Measurements from ENCODE around the gene SELL.
"Not testable (repeated sequence)": the region's sequence is repeated elsewhere in the genome, so short reads cannot be mapped to it uniquely, and the experiment has no call there.

SELL gene

GRCh38 chr1:169670836-169671235 is 40.6 kb downstream of the SELL start:
- no peak overlapping the region for H3K4me3 ChIP-seq (ENCODE audit: control insufficient read depth, low read depth, low read length)
- TF ChIP-seq CTCF (IDR thresholded peaks at IDR 0.05; ENCODE audit: control insufficient read depth, insufficient read depth, low read depth, low read length, missing control alignments), result no peak
- DNase-seq (ENCODE audit: low read depth), result no peak

GRCh38 chr1:169670244-169670643 is 41.2 kb downstream of the SELL start:
- DNase-seq (ENCODE audit: low read depth); H3K4me3 ChIP-seq (ENCODE audit: control insufficient read depth, low read depth, low read length): not testable (repeated sequence)

DNA sequence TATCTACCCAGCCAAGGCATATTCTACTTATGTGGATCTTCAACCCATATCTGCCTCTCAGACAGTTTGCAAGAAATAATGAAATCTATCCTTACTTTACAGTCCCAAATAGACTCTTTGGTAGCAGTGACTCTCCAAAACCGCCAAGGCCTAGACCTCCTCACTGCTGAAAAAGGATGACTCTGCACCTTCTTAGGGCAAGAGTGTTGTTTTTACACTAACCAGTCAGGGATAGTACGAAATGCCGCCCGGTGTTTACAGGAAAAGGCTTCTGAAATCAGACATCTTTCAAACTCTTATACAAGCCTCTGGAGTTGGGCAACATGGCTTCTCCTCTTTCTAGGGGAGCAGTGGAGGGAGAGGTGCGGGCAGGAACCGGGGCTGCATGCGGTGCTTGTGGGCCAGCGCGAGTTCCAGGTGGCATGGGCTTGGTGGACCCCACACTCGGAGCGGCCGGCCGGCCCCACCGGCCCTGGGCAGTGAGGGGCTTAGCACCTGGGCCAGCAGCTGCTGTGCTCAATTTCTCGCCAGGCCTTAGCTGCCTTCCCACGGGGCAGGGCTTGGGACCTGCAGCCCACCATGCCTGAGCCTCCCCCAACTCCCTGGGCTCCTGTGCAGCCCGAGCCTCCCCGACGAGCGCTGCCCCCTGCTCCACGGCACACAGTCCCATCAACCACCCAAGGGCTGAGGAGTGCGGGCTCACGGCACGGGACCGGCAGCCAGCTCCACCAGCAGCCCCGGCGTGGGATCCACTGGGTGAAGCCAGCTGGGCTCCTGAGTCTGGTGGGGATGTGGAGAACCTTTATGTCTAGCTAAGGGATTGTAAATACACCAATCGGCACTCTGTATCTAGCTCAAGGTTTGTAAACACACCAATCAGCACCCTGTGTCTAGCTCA is 43.5 kb downstream of the SELL start:
- DNase-seq (ENCODE audit: low read depth); H3K4me3 ChIP-seq (ENCODE audit: control insufficient read depth, low read depth, low read length): not testable (repeated sequence)

- H3K4me3 ChIP-seq (ENCODE audit: control insufficient read depth, low read depth, low read length); DNase-seq (ENCODE audit: low read depth): not testable (repeated sequence)
These were observed 44.2 kb downstream of the SELL start for GRCh38 chr1:169667227-169667639.

DNA sequence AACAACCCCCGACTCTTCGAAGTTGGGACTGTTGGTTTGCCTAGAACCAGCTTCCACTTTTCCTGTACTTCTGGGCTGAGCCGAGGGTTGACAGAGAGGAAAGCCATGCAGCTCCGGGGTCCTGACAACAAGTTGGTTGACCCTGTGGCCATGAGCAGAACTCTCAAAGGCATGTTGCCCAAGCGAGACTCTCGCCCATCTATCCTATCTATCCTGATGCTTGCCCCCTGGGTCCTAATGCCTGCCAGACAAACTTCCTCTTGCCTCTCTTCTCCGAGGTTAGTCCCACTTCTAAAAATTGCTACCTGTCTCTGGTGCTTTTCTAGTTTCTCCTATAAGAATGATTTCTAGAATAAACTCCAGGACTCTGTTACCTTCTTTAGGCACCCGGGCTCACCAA is 48.7 kb downstream of the SELL start:
- not testable (repeated sequence) for DNase-seq (ENCODE audit: low read depth); H3K4me3 ChIP-seq (ENCODE audit: control insufficient read depth, low read depth, low read length)

- not testable (repeated sequence) for H3K4me3 ChIP-seq (ENCODE audit: control insufficient read depth, low read depth, low read length); DNase-seq (ENCODE audit: low read depth)
These were observed 50.4 kb downstream of the SELL start for GRCh38 chr1:169661066-169661465.

- DNase-seq (ENCODE audit: low read depth); H3K4me3 ChIP-seq (ENCODE audit: control insufficient read depth, low read depth, low read length): not testable (repeated sequence)
These were observed 52.6 kb downstream of the SELL start for GRCh38 chr1:169658777-169659176.

DNA sequence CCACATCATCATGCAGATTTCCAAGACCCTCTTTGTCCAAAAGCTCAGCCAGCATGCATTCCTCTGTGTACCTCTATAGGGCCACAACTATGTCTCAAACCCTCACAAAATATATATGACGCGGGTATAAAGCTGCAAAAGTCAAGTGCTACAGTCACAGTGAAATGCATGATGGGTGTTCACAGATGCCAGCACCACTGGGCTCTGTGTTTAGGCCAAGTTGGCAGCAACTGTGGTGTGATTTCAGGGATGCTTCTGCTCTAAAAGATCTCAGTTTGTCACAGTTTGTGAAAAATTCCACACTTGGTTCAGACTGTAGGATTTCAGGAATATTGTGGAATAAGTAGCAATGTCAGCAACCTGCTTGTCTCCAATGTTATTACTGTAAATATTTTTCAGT is 57.5 kb downstream of the SELL start:
- DNase-seq (ENCODE audit: low read depth), result no peak
- H3K4me3 ChIP-seq (ENCODE audit: control insufficient read depth, low read depth, low read length), result no peak overlapping the region
- TF ChIP-seq CTCF (IDR thresholded peaks at IDR 0.05; ENCODE audit: control insufficient read depth, insufficient read depth, low read depth, low read length, missing control alignments), result no peak

DNA sequence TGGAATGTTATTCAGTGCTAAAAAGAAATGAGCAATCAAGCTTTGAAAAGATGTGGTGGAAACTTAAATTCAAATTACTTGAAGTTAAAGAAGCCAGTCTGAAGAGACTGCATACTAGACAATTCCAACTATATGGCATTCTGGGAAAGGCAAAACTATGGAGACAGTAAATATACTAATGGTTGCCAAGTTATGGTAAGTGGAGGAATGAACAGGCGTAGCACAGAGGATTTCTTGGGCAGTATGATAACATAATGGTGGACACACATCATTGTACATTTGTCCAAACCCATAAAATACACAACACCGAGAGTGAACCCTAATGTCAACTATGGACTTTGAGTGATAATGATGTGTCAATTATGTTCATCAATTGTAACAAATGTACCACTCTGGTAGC is 60.4 kb downstream of the SELL start:
- H3K4me3 ChIP-seq (ENCODE audit: control insufficient read depth, low read depth, low read length), result no peak overlapping the region
- no peak for DNase-seq (ENCODE audit: low read depth)
- TF ChIP-seq CTCF (IDR thresholded peaks at IDR 0.05; ENCODE audit: control insufficient read depth, insufficient read depth, low read depth, low read length, missing control alignments), result no peak

DNA sequence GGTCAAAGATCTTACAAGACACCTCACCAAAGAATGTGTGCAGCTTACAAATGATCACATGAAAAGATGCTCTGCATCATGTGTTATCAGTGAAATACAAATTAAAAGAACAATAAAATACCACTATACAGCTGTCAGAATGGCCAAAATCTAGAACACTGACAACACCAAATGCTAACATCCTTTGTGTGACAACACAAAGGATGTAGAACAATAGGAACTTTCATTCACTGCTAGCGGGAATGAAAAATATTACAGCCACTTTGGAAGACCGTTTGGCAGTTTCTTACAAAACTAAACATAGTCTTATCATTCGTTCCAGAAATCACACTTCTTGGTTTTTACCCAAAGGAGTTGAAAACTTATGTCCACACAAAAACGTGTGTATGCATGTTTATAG is 60.9 kb downstream of the SELL start:
- DNase-seq (ENCODE audit: low read depth), result no peak
- no peak for TF ChIP-seq CTCF (IDR thresholded peaks at IDR 0.05; ENCODE audit: control insufficient read depth, insufficient read depth, low read depth, low read length, missing control alignments)
- no peak overlapping the region for H3K4me3 ChIP-seq (ENCODE audit: control insufficient read depth, low read depth, low read length)
